ENCODE measurements around the gene UBL3. TPM values are rescaled to one million over a fixed set of nuclear protein-coding genes. Genes with fewer than 3 reads are reported as not detected.

UBL3 gene
- total RNA-seq, 2 experiments from 2014 or later: 7.2 to 8.1 TPM

DNA sequence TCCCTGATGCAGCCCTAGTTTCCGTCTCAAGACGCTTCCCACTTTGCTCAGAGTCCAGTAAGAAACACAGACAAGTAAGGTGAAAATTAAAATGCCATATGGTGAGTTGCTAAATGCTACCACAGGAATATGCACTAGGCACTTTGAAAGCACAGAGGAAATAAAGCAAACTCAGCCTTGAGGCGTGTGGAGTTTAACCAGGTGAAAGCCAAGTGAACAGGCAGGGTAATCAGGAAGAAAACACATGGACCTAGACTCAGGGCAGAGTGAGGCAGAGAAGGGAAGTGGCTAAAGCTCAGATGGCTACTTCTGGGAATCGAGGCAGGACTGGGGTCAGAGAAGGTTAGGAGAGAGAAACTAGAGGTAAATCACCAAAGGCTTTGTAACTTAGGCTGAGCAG, 5.4 kb upstream of the UBL3 start:
- H3K9me3 Mint-ChIP-seq: no peaks in the 10 kb centered on the region
- H3K4me1 Mint-ChIP-seq (ENCODE audit: low read depth): peaks cover 16% of the 10 kb centered on the region
- H3K27ac Mint-ChIP-seq: no peak overlapping the region
- TF ChIP-seq, protein P1, sequence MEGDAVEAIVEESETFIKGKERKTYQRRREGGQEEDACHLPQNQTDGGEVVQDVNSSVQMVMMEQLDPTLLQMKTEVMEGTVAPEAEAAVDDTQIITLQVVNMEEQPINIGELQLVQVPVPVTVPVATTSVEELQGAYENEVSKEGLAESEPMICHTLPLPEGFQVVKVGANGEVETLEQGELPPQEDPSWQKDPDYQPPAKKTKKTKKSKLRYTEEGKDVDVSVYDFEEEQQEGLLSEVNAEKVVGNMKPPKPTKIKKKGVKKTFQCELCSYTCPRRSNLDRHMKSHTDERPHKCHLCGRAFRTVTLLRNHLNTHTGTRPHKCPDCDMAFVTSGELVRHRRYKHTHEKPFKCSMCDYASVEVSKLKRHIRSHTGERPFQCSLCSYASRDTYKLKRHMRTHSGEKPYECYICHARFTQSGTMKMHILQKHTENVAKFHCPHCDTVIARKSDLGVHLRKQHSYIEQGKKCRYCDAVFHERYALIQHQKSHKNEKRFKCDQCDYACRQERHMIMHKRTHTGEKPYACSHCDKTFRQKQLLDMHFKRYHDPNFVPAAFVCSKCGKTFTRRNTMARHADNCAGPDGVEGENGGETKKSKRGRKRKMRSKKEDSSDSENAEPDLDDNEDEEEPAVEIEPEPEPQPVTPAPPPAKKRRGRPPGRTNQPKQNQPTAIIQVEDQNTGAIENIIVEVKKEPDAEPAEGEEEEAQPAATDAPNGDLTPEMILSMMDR (IDR thresholded peaks at IDR 0.05): no peak
- POLR2A ChIA-PET: no interaction called here
- no peak for ATAC-seq
- intact Hi-C loops (cut with micrococcal nuclease): no loop called here
- no peak for DNase-seq
- H3K27me3 Mint-ChIP-seq: no peaks in the 10 kb centered on the region
- H3K4me3 Mint-ChIP-seq: no peak overlapping the region
- H3K36me3 Mint-ChIP-seq (ENCODE audit: low read depth): no peaks in the 10 kb centered on the region
- CTCF ChIA-PET: interaction anchor here (2.8 kb wide), 1 partner anchor 85 kb away, joined by 10 read pairs; no protein-coding TSS in a partner anchor

DNA sequence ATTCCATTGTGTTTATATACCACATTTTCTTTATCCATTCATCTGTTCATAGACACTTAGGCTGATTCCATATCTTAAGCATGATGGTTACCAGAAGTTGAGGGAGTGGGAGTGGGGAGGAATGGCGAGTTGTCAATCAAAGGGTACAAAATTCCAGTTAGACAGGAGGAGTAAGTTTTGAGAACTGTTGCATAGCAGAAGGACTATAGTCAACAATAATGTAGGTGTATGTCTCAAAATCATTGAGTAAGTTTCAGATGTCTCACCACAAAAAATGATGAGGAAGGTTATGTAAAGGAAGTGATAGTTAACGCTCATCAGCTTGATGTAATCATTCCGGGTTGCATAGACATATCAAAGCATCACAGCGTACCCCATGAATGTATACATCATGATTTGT, 4.6 kb upstream of the UBL3 start:
- Mint-ChIP-seq H3K36me3 (ENCODE audit: low read depth) (no peaks in the 10 kb centered on the region), H3K27ac (no peak overlapping the region), H3K27me3 (no peaks in the 10 kb centered on the region), H3K9me3 (no peaks in the 10 kb centered on the region), H3K4me3 (no peak overlapping the region), H3K4me1 (ENCODE audit: low read depth) (peaks cover 17% of the 10 kb centered on the region)
- DNase-seq (no peak), ATAC-seq (no peak)
- TF ChIP-seq, protein P1 (IDR thresholded peaks at IDR 0.05): no peak
- intact Hi-C loops (cut with micrococcal nuclease): no loop called here
- ChIA-PET CTCF (interaction anchor here (2.8 kb wide), 1 partner anchor 84 kb away, joined by 10 read pairs; no protein-coding TSS in a partner anchor), POLR2A (no interaction called here)

DNA sequence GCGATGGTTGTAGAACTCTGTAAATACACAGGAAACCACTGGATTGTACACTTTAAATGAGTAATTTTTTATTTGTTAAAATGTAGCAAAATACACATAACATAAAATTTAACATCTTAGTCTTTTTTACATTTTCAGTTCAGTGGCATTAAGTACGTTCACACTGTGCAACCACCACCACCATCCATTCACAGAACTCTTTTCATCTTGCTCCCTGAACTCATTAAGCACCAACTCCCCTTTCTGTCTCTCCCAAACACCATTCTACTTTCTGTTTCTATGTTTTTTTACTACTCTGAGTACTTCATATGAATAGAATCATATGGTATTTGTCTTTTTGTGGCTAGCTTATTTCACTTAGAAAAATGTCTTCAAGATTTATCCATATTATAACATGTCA, 2.7 kb upstream of the UBL3 start:
- peaks cover 17% of the 10 kb centered on the region for H3K4me1 Mint-ChIP-seq (ENCODE audit: low read depth)
- ChIA-PET CTCF (interaction anchor here (1.2 kb wide), 1 partner anchor 71 kb away, joined by 3 read pairs; no protein-coding TSS in a partner anchor), POLR2A (no interaction called here)
- ATAC-seq (no peak), DNase-seq (no peak)
- no peak overlapping the region for H3K27ac Mint-ChIP-seq
- TF ChIP-seq, protein P1 (IDR thresholded peaks at IDR 0.05): no peak
- H3K27me3 Mint-ChIP-seq: no peaks in the 10 kb centered on the region
- H3K9me3 Mint-ChIP-seq: no peaks in the 10 kb centered on the region
- no peak overlapping the region for H3K4me3 Mint-ChIP-seq
- peaks cover 2% of the 10 kb centered on the region for H3K36me3 Mint-ChIP-seq (ENCODE audit: low read depth)
- intact Hi-C loops (cut with micrococcal nuclease): no loop called here

DNA sequence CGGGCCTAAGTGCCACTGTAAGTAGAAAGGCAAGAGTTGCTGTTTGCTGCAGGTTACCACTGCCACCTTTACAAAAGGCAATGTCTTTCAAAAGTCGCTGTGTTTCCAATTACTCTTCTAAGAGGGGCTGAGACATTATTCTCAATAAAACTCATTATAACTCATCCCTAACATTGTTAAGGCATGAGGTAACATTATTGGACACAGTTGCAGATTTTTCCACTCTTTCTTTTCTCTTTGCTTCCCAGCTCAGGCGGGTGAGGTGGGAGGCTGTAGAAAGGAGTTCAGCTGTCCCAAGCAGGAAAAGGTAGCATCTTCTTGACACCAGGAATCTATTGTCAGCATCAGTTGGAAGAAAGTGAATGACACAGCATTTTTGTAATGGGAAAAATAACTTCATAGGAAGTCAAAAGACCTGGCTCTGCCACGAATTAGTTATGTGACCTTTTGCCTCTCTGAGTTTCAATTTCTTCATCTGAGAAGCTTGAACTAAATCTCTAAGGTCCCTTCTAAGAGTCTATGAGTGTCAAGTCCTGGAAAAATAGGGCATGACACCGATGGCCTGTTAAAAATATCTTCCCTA, 2.1 kb upstream of the UBL3 start:
- intact Hi-C loops (cut with micrococcal nuclease): no loop called here
- peaks cover 5% of the 10 kb centered on the region for H3K36me3 Mint-ChIP-seq (ENCODE audit: low read depth)
- H3K27ac Mint-ChIP-seq: no peak overlapping the region
- ATAC-seq (no peak), DNase-seq (no peak)
- H3K4me3 Mint-ChIP-seq: no peak overlapping the region
- no peaks in the 10 kb centered on the region for H3K9me3 Mint-ChIP-seq
- ChIA-PET CTCF (interaction anchor here (0.7 to 1.2 kb wide), 2 partner anchors 39 to 71 kb away, joined by 3 read pairs; no protein-coding TSS in a partner anchor), POLR2A (no interaction called here)
- H3K4me1 Mint-ChIP-seq (ENCODE audit: low read depth): peaks cover 20% of the 10 kb centered on the region
- no peaks in the 10 kb centered on the region for H3K27me3 Mint-ChIP-seq
- TF ChIP-seq, protein P1 (IDR thresholded peaks at IDR 0.05): no peak

DNA sequence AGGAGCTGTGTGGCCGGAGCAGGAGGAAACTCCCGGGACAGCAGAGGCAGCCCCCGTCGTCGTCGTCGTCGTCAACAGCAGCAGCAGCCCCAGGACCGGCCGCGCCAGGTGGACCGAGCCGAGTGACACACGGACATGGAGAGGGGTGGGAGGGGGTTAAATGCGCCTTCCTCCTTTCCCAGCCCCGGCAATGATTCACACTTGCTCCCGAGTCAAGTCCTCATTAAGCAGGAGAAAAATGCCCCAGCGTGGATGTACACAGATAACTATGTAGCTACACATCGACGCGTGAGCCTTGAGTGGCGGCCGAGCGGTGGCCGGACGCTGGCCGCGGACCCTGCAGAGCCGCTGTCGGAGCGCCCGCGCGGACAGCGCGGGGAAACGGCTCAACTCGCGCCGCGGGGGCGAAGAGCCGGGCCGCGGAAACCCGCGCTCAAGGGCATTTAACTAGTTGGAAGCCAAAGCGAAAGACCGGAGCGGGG, 645 bp downstream of the UBL3 start:
- H3K36me3 Mint-ChIP-seq (ENCODE audit: low read depth): peaks cover 6% of the 10 kb centered on the region
- POLR2A ChIA-PET: interaction anchor here (1.0 to 2.4 kb wide), 9 partner anchors 12 to 522 kb away, joined by 3 to 8 read pairs (median 4); no protein-coding TSS in a partner anchor
- CTCF ChIA-PET: interaction anchor here (1.2 to 11.0 kb wide), 6 partner anchors 10 to 283 kb away, joined by 3 to 108 read pairs (median 6); no protein-coding TSS in a partner anchor
- H3K9me3 Mint-ChIP-seq: no peaks in the 10 kb centered on the region
- peak; percentile 41 for DNase-seq
- intact Hi-C loops (cut with micrococcal nuclease): loop anchor here (5.0 kb wide), 4 partner anchors 77 to 263 kb away; partner anchors contain the start of gene SLC7A1
- H3K27me3 Mint-ChIP-seq: no peaks in the 10 kb centered on the region
- H3K4me1 Mint-ChIP-seq (ENCODE audit: low read depth): peaks cover 40% of the 10 kb centered on the region
- ATAC-seq: peak; percentile 10
- TF ChIP-seq, protein P1 (IDR thresholded peaks at IDR 0.05): no peak
- H3K4me3 Mint-ChIP-seq: peak overlapping the region; percentile 92
- peak overlapping the region; percentile 85 for H3K27ac Mint-ChIP-seq
